22Rv1 (cell line): ENCODE measurements around the gene CAVIN2.

Experiments
- ZFX ChIP-seq: fragments of 450-650 bp; IDR thresholded peaks from 2 replicates; pipeline ENCODE4 v1.6.1; 2017; ENCODE audit warnings: antibody characterized with exemption, borderline replicate concordance
- TF ChIP-seq, protein P1 (sequence below): fragments of 450-650 bp; IDR thresholded peaks from 2 replicates; pipeline ENCODE4 v1.5.1; 2017; ENCODE audit warnings: mild to moderate bottlenecking

DNA sequence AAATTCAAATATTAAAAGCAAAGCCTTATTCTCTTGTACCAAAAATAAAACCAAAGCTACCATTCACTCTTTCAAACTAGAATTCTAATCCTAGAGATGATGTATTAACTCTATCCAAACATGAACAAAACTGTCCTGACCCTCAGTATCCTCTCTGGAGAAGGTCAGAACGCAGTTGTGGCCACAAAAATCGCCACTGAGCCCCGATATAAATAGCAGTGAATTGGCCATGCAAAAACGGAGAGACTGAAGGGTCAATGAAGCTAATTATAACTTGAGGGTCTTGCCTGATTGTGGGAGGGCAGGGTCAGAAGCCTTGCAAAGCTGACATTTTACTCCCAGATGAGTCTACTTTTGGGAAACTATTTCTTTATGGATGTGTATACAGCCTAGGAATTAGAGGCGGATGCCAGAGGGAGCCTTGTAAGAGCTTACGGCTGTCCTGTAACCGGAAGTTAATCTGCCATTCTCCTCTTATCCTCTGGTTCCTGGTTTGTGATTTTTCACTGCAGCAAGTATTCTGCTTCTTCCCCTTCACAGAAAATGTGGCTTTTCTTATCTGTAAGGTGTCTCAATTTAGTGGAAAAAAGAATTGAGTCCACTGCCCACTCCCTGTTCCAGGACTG is 28.1 kb downstream of the CAVIN2 start:
- TF ChIP-seq, protein P1, sequence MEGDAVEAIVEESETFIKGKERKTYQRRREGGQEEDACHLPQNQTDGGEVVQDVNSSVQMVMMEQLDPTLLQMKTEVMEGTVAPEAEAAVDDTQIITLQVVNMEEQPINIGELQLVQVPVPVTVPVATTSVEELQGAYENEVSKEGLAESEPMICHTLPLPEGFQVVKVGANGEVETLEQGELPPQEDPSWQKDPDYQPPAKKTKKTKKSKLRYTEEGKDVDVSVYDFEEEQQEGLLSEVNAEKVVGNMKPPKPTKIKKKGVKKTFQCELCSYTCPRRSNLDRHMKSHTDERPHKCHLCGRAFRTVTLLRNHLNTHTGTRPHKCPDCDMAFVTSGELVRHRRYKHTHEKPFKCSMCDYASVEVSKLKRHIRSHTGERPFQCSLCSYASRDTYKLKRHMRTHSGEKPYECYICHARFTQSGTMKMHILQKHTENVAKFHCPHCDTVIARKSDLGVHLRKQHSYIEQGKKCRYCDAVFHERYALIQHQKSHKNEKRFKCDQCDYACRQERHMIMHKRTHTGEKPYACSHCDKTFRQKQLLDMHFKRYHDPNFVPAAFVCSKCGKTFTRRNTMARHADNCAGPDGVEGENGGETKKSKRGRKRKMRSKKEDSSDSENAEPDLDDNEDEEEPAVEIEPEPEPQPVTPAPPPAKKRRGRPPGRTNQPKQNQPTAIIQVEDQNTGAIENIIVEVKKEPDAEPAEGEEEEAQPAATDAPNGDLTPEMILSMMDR = no peak
- TF ChIP-seq ZFX = no peak
